Adipose tissue (tissue), 3 donors: ENCODE results near the gene SLC9B2. TPM values are rescaled to one million over a fixed set of nuclear protein-coding genes. Genes with fewer than 3 reads are reported as not detected.

ENCODE experiments used
- H3K27ac ChIP-seq: one replicate; pipeline ENCODE4 v1.5.1; 2013; ENCODE audit warnings: low read depth, low read length
- WGBS, 3 donors: extraction: QIAGEN DNeasy Blood & Tissue Kit; methylation state at CpG; one replicate each; pipeline ENCODE4 v1.1.7; 2013; 5-methylcytosine and 5-hydroxymethylcytosine counted together
- polyA plus RNA-seq, 3 donors: library from polyadenylated mRNA; stranded (reverse); fragments of 200-250 nt; gene quantifications; one replicate each; pipeline ENCODE4 v1.2.3, GENCODE V29; 2013
- donor health status: healthy with polysubstance abuse.
- donor health status: Bipolar disorder and iron deficiency.
- donor health status: healthy.

SLC9B2 gene
- 10 to 100 TPM in 2 of 3 donors, 1 to 10 TPM in 1; 2.5 to 16.6 (median 14.5) TPM for polyA plus RNA-seq

- 15 to 22% (median 16%) methylated on average over 21 of the region's 21 CpGs for WGBS, 3 donors
- H3K27ac ChIP-seq: peak within 1 kb of the TSS; percentile 73
Measured at GRCh38 chr4:103076747-103077347, at the start of gene SLC9B2. Gene SLC9B2 (minus strand): TSS chr4:103076761. CDS start chr4:103067550, 9,211 bp downstream.

- 95% methylated on average over 3 of the region's 3 CpGs for WGBS, 3 donors
- no peak overlapping the region for H3K27ac ChIP-seq
Measured at GRCh38 chr4:103126126-103126525, 49.6 kb upstream of the SLC9B2 start.

GRCh38 chr4:103123114-103123513 is 46.6 kb upstream of the SLC9B2 start:
- H3K27ac ChIP-seq: no peak overlapping the region
- 76 to 94% (median 77%) methylated on average over 3 of the region's 3 CpGs for WGBS, 3 donors

- no peak overlapping the region for H3K27ac ChIP-seq
- 80 to 91% (median 81%) methylated on average over 1 of the region's 1 CpG for WGBS, 3 donors
Measured at GRCh38 chr4:103118166-103118565, 41.6 kb upstream of the SLC9B2 start.

GRCh38 chr4:103111598-103111997 is 35.0 kb upstream of the SLC9B2 start:
- 75 to 98% (median 85%) methylated on average over 4 of the region's 4 CpGs for whole genome bisulfite sequencing, 3 donors
- H3K27ac ChIP-seq: no peak overlapping the region

- WGBS, 3 donors: 78 to 94% (median 83%) methylated on average over 4 of the region's 4 CpGs
- no peak overlapping the region for H3K27ac ChIP-seq
Measured at GRCh38 chr4:103108542-103108941, 32.0 kb upstream of the SLC9B2 start.

GRCh38 chr4:103105558-103106356 is 29.2 kb upstream of the SLC9B2 start:
- WGBS, 3 donors: 94 to 97% (median 97%) methylated on average over 2 of the region's 2 CpGs

GRCh38 chr4:103104886-103105285 is 28.3 kb upstream of the SLC9B2 start:
- WGBS, 3 donors: 79 to 93% (median 82%) methylated on average over 3 of the region's 3 CpGs
- no peak overlapping the region for H3K27ac ChIP-seq

More at GRCh38 chr4:103105558-103106356, 29.2 kb upstream of the SLC9B2 start:
- H3K27ac ChIP-seq: no peak overlapping the region

- no peak overlapping the region for H3K27ac ChIP-seq
- 58 to 66% (median 66%) methylated on average over 5 of the region's 5 CpGs for WGBS, 3 donors
Measured at GRCh38 chr4:103100691-103101090, 24.1 kb upstream of the SLC9B2 start.

GRCh38 chr4:103099691-103100392 is 23.3 kb upstream of the SLC9B2 start, which contains the start of gene BDH2:
Gene BDH2 (minus strand): TSS chr4:103099834. CDS start chr4:103096254, 3,580 bp downstream.
- 9 to 11% (median 11%) methylated on average over 11 of the region's 11 CpGs for WGBS, 3 donors
- no peak within 1 kb of the TSS for H3K27ac ChIP-seq

- WGBS, 3 donors: 8 to 18% (median 11%) methylated on average over 4 of the region's 4 CpGs
- no peak overlapping the region for H3K27ac ChIP-seq
Measured at GRCh38 chr4:103098756-103099440, 22.3 kb upstream of the SLC9B2 start.

- 59 to 84% (median 69%) methylated on average over 10 of the region's 10 CpGs for WGBS, 3 donors
- no peak overlapping the region for H3K27ac ChIP-seq
Measured at GRCh38 chr4:103098341-103098740, 21.8 kb upstream of the SLC9B2 start.

- H3K27ac ChIP-seq: no peak overlapping the region
- WGBS, 3 donors: 25 to 92% (median 74%) methylated on average over 2 of the region's 2 CpGs
Measured at GRCh38 chr4:103097112-103097511, 20.6 kb upstream of the SLC9B2 start.

- H3K27ac ChIP-seq: no peak overlapping the region
- WGBS, 3 donors: 74 to 94% (median 85%) methylated on average over 3 of the region's 3 CpGs
Measured at GRCh38 chr4:103095080-103095479, 18.5 kb upstream of the SLC9B2 start.

GRCh38 chr4:103092245-103092644 is 15.7 kb upstream of the SLC9B2 start:
- no peak overlapping the region for H3K27ac ChIP-seq

GRCh38 chr4:103091601-103092223 is 15.2 kb upstream of the SLC9B2 start:
- 51 to 68% (median 65%) methylated on average over 3 of the region's 3 CpGs for WGBS, 3 donors
- no peak overlapping the region for H3K27ac ChIP-seq

GRCh38 chr4:103089481-103089880 is 12.9 kb upstream of the SLC9B2 start:
- WGBS, 3 donors: 75 to 83% (median 78%) methylated on average over 2 of the region's 2 CpGs
- no peak overlapping the region for H3K27ac ChIP-seq

GRCh38 chr4:103086551-103086950 is 10.0 kb upstream of the SLC9B2 start:
- H3K27ac ChIP-seq: no peak overlapping the region
- WGBS, 3 donors: 76 to 85% (median 81%) methylated on average over 1 of the region's 1 CpG
